Right atrium auricular region (tissue), 2 donors: ENCODE results near the gene NXPE4. TPM values are rescaled to one million over a fixed set of nuclear protein-coding genes. Genes with fewer than 3 reads are reported as not detected.
"Not testable (repeated sequence)": the region's sequence is repeated elsewhere in the genome, so short reads cannot be mapped to it uniquely, and the experiment has no call there.

Experiments
- DNase-seq: peaks from one replicate; pipeline ENCODE4 v3.0.0-alpha.2; 2019; ENCODE audit warnings: low spot score
- H3K27ac ChIP-seq, 2 donors: fragments of 200-600 bp; sonication (generic); 1 replicate in 1 of 2; 2 replicates in 1 of 2; pipeline ENCODE4 v1.5.1; 2016 to 2019
- H3K27me3 ChIP-seq, 2 donors: fragments of 200-600 bp; sonication (generic); one replicate each; pipeline versions ENCODE4 v1.5.1 to v1.6.0; 2017 to 2019
- H3K36me3 ChIP-seq: fragments of 200-600 bp; sonication (generic); one replicate; pipeline ENCODE4 v1.5.1; 2016
- H3K4me1 ChIP-seq, 2 donors: fragments of 200-600 bp; sonication (generic); one replicate each; pipeline versions ENCODE4 v1.5.1 to v1.6.0; 2017 to 2019
- H3K4me3 ChIP-seq, 2 donors: fragments of 200-600 bp; sonication (generic); 1 replicate in 1 of 2; 2 replicates in 1 of 2; pipeline ENCODE4 v1.5.1; 2017 to 2019; ENCODE audit warnings: mild to moderate bottlenecking in 1 of 2, moderate library complexity in 1 of 2
- H3K9me3 ChIP-seq, 2 donors: fragments of 200-600 bp; sonication (generic); one replicate each; pipeline ENCODE4 v1.5.1; 2019
- CTCF ChIP-seq, 2 donors: fragments of 200-600 bp; sonication (generic); IDR thresholded peaks; one replicate each; pipeline ENCODE4 v1.5.1; 2019; ENCODE audit warnings: antibody characterized with exemption in 2 of 2
- total RNA-seq, 2 donors: library from RNA; depleted of rRNA; stranded (reverse); fragments of >200 nt; gene quantifications; one replicate each; pipeline ENCODE4 v1.1.0, GENCODE V29; 2016

Gene NXPE4
- total RNA-seq, 2 donors from 2014 or later: not detected

GRCh38 chr11:114616516-114616915 lies 20.9 kb upstream of the NXPE4 start:
- Histone ChIP-seq H3K4me3 (no peak overlapping the region), H3K27me3 (no peaks in the 10 kb centered on the region), H3K9me3 (no peaks in the 10 kb centered on the region), H3K4me1 (no peaks in the 10 kb centered on the region), H3K36me3 (no peaks in the 10 kb centered on the region), H3K27ac (no peak overlapping the region)
- TF ChIP-seq CTCF (IDR thresholded peaks at IDR 0.05): no peak
- DNase-seq: no peak

- Histone ChIP-seq H3K4me1 (no peaks in the 10 kb centered on the region), H3K4me3 (no peak overlapping the region), H3K27me3 (no peaks in the 10 kb centered on the region), H3K27ac (no peak overlapping the region), H3K9me3 (no peaks in the 10 kb centered on the region), H3K36me3 (no peaks in the 10 kb centered on the region)
- TF ChIP-seq CTCF (IDR thresholded peaks at IDR 0.05): no peak
- DNase-seq: no peak
Observed at GRCh38 chr11:114615448-114616361, 20.1 kb upstream of the NXPE4 start.

- TF ChIP-seq CTCF (IDR thresholded peaks at IDR 0.05): no peak
- no peaks in the 10 kb centered on the region for H3K9me3 ChIP-seq
- no peak overlapping the region for H3K4me3 ChIP-seq
- no peaks in the 10 kb centered on the region for H3K27me3 ChIP-seq
- H3K36me3 ChIP-seq: no peaks in the 10 kb centered on the region
- H3K27ac ChIP-seq: no peak overlapping the region
- no peak for DNase-seq
- no peaks in the 10 kb centered on the region for H3K4me1 ChIP-seq
Observed at GRCh38 chr11:114614127-114614720, 18.6 kb upstream of the NXPE4 start.

- H3K9me3 ChIP-seq, H3K27ac ChIP-seq, H3K4me3 ChIP-seq, DNase-seq, H3K27me3 ChIP-seq, H3K4me1 ChIP-seq, H3K36me3 ChIP-seq: not testable (repeated sequence)
Observed at GRCh38 chr11:114613094-114613493, 17.5 kb upstream of the NXPE4 start.

- Histone ChIP-seq H3K27ac (no peak overlapping the region), H3K27me3 (no peaks in the 10 kb centered on the region), H3K9me3 (no peaks in the 10 kb centered on the region), H3K4me1 (no peaks in the 10 kb centered on the region), H3K4me3 (no peak overlapping the region), H3K36me3 (no peaks in the 10 kb centered on the region)
- DNase-seq: no peak
- no peak for TF ChIP-seq CTCF (IDR thresholded peaks at IDR 0.05)
Observed at GRCh38 chr11:114612686-114613085, 17.1 kb upstream of the NXPE4 start.

GRCh38 chr11:114612199-114612598 lies 16.6 kb upstream of the NXPE4 start:
- H3K4me3 ChIP-seq, H3K36me3 ChIP-seq, H3K27ac ChIP-seq, H3K4me1 ChIP-seq, DNase-seq, H3K9me3 ChIP-seq, H3K27me3 ChIP-seq: not testable (repeated sequence)
